ENCODE results near the gene NECAB2. TPM values are rescaled to one million over a fixed set of nuclear protein-coding genes. Genes with fewer than 3 reads are reported as not detected.

The NECAB2 gene
- polyA plus RNA-seq, 4 donors, result 0.18 to 5.9 TPM; not detected in 2

DNA sequence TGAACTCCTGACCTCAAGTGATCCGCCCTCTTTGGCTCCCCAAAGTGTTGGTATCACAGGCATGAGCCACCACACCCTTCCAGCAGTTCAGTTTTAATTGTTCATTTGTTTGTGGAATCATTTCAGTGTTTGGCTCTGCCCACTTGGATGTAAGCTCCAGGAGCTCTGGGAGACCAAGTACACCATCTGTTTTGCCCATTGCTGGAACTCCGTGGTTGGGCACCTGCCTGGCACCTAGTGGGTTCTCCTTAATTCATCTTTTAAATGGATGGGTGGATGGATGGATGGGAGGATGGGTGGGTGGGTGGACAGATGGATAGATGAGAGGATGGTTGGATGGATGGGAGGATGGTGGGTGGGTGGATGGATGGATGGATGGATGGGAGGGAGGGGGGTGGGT, 953 bp upstream of the NECAB2 start:
- Histone ChIP-seq H3K27me3 (ENCODE audit: control insufficient read depth in 3 of 3, insufficient read depth in 3 of 3, low read length in 3 of 3) (peaks cover 0 to 20% (median 4%) of the 10 kb centered on the region in 3 donors), H3K9me3 (ENCODE audit: control insufficient read depth in 2 of 2, insufficient read depth in 1 of 2, low read depth in 1 of 2, low read length in 1 of 2) (no peaks in the 10 kb centered on the region), H3K36me3 (ENCODE audit: control insufficient read depth in 3 of 3, insufficient read depth in 2 of 3, low read depth in 1 of 3, low read length in 3 of 3) (peaks cover 0 to 28% (median 7%) of the 10 kb centered on the region in 3 donors), H3K27ac (ENCODE audit: low read depth in 1 of 3, low read length in 2 of 3) (no peak overlapping the region), H3K4me3 (ENCODE audit: low read depth in 1 of 3, low read length in 3 of 3) (no peak overlapping the region), H3K4me1 (ENCODE audit: control insufficient read depth in 3 of 3, insufficient read depth in 2 of 3, low read depth in 1 of 3, low read length in 2 of 3) (no peaks in the 10 kb centered on the region)
- 34 to 77% (median 56%) methylated on average over 2 of the region's 2 CpGs for WGBS, 3 donors
- DNase-seq (no peak), FAIRE-seq (no peak)

DNA sequence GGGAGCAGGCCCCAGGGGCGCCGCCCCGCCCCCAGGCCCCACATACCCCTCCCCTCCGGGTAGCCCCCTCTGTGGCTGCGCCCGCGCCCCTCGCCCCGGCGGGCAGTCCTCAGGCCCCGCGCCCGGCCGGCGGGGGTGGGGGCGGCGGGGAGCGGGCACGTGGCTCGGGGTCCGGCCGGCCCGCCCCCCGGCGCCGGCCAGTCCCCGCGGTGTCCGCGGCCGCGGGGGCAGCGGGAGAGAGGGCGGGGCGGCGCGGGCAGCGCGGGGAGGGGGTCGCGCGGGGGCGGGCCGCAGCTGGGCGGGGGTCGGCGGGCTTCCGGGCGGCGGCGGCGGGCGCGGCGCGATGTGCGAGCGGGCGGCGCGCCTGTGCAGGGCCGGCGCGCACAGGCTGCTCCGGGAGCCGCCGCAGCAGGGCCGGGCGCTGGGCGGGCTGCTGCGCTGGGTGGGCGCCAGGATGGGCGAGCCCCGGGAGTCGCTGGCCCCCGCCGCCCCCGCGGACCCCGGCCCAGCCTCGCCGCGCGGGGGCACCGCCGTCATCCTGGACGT, 335 bp downstream of the NECAB2 start:
- H3K4me1 ChIP-seq (ENCODE audit: control insufficient read depth in 3 of 3, insufficient read depth in 2 of 3, low read depth in 1 of 3, low read length in 2 of 3), result no peaks in the 10 kb centered on the region
- FAIRE-seq (no peak), DNase-seq (no peak)
- no peak overlapping the region for H3K27ac ChIP-seq (ENCODE audit: low read depth in 1 of 3, low read length in 2 of 3)
- H3K36me3 ChIP-seq (ENCODE audit: control insufficient read depth in 3 of 3, insufficient read depth in 2 of 3, low read depth in 1 of 3, low read length in 3 of 3), result peaks cover 0 to 20% (median 7%) of the 10 kb centered on the region in 3 donors
- H3K9me3 ChIP-seq (ENCODE audit: control insufficient read depth in 2 of 2, insufficient read depth in 1 of 2, low read depth in 1 of 2, low read length in 1 of 2), result no peaks in the 10 kb centered on the region
- 0 to 1% (median 0%) methylated on average over 2 to 87 of the region's 87 CpGs for whole genome bisulfite sequencing, 3 donors
- peaks cover 0 to 20% (median 4%) of the 10 kb centered on the region in 3 donors for H3K27me3 ChIP-seq (ENCODE audit: control insufficient read depth in 3 of 3, insufficient read depth in 3 of 3, low read length in 3 of 3)
- peak overlapping the region in 1 of 3 donors; percentile 46 for H3K4me3 ChIP-seq (ENCODE audit: low read depth in 1 of 3, low read length in 3 of 3)

DNA sequence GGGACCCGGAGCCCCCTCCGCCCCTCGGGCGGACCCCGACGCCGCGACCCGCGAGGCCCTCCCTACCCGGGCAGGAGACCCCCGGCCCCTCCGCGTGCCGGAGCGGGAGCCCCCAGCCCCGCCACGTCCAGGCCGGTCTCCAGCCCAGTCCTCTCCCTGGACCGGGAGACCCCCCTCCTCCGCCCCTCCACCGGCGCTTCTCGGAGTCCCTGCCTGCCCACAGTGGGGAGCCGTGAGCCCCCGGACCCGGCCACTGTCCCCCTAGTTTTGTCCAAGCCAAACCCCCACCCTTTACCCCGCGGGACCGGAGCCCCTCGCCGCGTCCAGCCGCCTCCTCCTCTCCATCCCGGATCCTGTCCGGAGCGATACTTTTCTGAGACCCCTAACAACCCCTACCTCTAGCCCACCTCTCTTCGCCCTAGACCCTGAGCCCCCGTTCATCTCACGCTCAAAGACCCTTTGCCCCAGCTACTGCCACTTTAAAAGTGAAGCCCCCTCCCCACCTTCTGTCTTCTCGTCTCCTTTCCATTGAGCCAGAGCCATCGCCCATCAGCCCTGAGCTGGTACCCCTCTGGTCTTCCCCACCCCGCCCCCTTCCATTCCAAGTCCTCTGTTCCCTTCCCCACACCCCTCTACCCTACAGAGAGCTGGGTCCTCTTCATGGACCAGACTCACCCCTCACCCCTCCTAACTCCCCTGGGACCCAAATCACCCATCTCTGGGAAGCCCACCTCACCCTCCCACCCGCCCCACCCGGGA, 1.0 kb downstream of the NECAB2 start:
- DNase-seq (no peak), FAIRE-seq (no peak)
- WGBS, 3 donors, result 9 to 58% (median 28%) methylated on average over 22 to 45 of the region's 45 CpGs
- H3K27me3 ChIP-seq (ENCODE audit: control insufficient read depth in 3 of 3, insufficient read depth in 3 of 3, low read length in 3 of 3), result peaks cover 0 to 20% (median 4%) of the 10 kb centered on the region in 3 donors
- H3K27ac ChIP-seq (ENCODE audit: low read depth in 1 of 3, low read length in 2 of 3), result no peak overlapping the region
- H3K36me3 ChIP-seq (ENCODE audit: control insufficient read depth in 3 of 3, insufficient read depth in 2 of 3, low read depth in 1 of 3, low read length in 3 of 3), result peaks cover 0 to 16% (median 4%) of the 10 kb centered on the region in 3 donors
- H3K4me3 ChIP-seq (ENCODE audit: low read depth in 1 of 3, low read length in 3 of 3), result no peak overlapping the region
- H3K4me1 ChIP-seq (ENCODE audit: control insufficient read depth in 3 of 3, insufficient read depth in 2 of 3, low read depth in 1 of 3, low read length in 2 of 3), result no peaks in the 10 kb centered on the region
- H3K9me3 ChIP-seq (ENCODE audit: control insufficient read depth in 2 of 2, insufficient read depth in 1 of 2, low read depth in 1 of 2, low read length in 1 of 2), result no peaks in the 10 kb centered on the region

DNA sequence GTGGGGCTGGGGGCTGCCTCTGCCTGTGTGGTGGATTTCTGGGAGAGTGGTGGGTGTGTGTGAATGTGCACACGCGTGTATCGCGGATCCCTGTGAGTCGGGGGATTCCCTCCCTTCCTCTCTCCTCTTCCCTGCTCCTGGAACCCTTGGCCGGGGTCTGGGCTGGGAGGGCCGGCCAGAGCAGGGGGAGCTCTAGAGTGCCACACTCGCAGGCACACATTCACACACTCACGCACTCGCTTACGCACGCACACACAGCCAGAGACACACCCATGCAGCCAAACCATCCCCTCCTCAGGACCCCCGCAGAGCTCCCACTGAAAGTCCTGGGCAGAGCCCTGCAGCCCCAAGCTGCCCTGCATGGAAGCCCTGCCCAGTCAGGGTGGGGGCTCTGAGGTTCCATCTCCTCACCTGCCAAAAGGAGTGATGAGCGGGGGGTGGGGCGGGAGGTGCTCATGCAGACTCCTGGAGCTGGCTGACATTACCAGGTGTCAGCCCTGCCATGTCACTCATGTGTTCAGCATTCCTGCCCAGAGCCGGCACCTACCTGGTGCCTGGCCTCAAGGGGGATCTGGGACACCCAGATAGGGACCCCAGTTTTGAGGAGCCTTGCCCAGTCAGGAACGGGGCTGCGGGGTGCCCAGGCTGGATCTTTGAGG, 1.9 kb downstream of the NECAB2 start:
- Histone ChIP-seq H3K9me3 (ENCODE audit: control insufficient read depth in 2 of 2, insufficient read depth in 1 of 2, low read depth in 1 of 2, low read length in 1 of 2) (no peaks in the 10 kb centered on the region), H3K4me1 (ENCODE audit: control insufficient read depth in 3 of 3, insufficient read depth in 2 of 3, low read depth in 1 of 3, low read length in 2 of 3) (no peaks in the 10 kb centered on the region), H3K4me3 (ENCODE audit: low read depth in 1 of 3, low read length in 3 of 3) (no peak overlapping the region), H3K27me3 (ENCODE audit: control insufficient read depth in 3 of 3, insufficient read depth in 3 of 3, low read length in 3 of 3) (peaks cover 0 to 20% (median 4%) of the 10 kb centered on the region in 3 donors), H3K27ac (ENCODE audit: low read depth in 1 of 3, low read length in 2 of 3) (no peak overlapping the region), H3K36me3 (ENCODE audit: control insufficient read depth in 3 of 3, insufficient read depth in 2 of 3, low read depth in 1 of 3, low read length in 3 of 3) (peaks cover 0 to 13% (median 4%) of the 10 kb centered on the region in 3 donors)
- WGBS, 3 donors, result 62 to 86% (median 76%) methylated on average over 17 to 18 of the region's 18 CpGs
- FAIRE-seq (no peak), DNase-seq (no peak)

DNA sequence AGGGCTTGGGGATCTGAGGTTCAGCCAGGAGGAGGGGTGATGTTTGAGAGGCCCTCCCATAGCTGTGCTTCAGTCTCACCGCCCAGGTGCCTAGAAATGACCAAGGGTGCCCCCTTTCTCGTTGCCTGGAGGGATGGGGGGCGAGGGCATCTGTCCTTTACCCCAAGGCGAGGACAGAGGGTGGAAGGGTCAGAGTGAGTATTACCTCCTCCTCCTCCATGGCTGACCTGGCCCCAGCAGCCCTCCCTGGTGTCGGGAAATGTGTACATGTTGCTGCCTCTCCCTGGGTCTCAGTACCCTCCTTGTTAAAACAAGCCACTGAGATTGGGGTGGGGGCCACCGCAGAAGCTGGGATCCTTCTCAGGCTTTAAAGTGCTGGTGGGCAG, 2.4 kb downstream of the NECAB2 start:
- no peak for FAIRE-seq
- H3K4me1 ChIP-seq (ENCODE audit: control insufficient read depth in 3 of 3, insufficient read depth in 2 of 3, low read depth in 1 of 3, low read length in 2 of 3), result no peaks in the 10 kb centered on the region
- peaks cover 0 to 20% (median 4%) of the 10 kb centered on the region in 3 donors for H3K27me3 ChIP-seq (ENCODE audit: control insufficient read depth in 3 of 3, insufficient read depth in 3 of 3, low read length in 3 of 3)
- no peak overlapping the region for H3K27ac ChIP-seq (ENCODE audit: low read depth in 1 of 3, low read length in 2 of 3)
- WGBS, 3 donors, result 75 to 79% (median 78%) methylated on average over 6 of the region's 6 CpGs
- peaks cover 0 to 8% (median 4%) of the 10 kb centered on the region in 3 donors for H3K36me3 ChIP-seq (ENCODE audit: control insufficient read depth in 3 of 3, insufficient read depth in 2 of 3, low read depth in 1 of 3, low read length in 3 of 3)
- H3K4me3 ChIP-seq (ENCODE audit: low read depth in 1 of 3, low read length in 3 of 3), result no peak overlapping the region
- no peak for DNase-seq
- no peaks in the 10 kb centered on the region for H3K9me3 ChIP-seq (ENCODE audit: control insufficient read depth in 2 of 2, insufficient read depth in 1 of 2, low read depth in 1 of 2, low read length in 1 of 2)

DNA sequence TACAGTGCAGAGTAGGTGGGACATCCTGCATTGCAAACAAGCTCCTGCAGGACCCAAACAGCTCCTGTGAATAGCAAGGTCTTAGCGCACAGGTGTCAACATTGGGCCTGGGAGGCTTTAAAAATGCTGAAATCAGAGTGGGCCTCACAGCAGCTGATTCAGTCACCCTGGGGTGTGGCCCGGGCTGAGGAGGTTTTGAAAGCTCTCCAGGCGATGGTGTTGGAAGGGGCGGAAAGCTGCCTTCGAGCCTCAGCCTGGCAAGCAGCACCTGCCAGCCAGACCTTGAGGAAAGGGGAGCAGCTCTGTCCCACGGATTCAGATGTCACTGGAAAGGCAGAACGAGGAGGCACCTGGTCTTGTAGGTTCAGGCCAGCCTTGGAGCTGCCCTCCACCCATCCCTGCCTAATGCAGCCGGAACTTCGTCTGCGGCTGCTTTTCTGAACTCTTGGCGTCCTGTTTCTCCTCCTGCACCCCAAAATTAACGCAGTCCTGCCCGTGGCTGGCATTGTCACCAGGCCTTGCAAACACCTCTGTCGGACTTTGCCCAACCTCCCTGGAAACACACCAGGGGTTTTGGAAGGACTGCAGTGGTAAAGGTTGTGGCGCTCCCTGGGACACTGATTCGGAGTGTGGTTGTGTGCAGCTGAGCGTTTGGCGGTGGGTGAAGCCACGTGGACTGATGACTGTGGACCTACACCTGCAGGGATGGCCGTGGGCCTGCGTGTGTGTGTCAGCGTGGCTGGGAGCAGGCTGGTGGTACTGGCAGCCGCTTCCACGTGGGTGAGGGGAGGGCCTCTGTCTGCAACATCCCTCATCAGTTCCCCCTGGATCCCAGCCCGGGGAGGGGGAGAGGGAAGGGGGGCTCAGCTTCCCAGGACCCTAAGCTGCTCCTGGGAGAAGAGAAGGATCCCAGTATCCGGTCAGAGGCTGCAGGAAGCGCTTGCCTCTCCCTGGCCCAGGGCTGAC, 3.4 kb downstream of the NECAB2 start:
- peaks cover 0 to 20% (median 4%) of the 10 kb centered on the region in 3 donors for H3K27me3 ChIP-seq (ENCODE audit: control insufficient read depth in 3 of 3, insufficient read depth in 3 of 3, low read length in 3 of 3)
- H3K9me3 ChIP-seq (ENCODE audit: control insufficient read depth in 2 of 2, insufficient read depth in 1 of 2, low read depth in 1 of 2, low read length in 1 of 2), result no peaks in the 10 kb centered on the region
- H3K27ac ChIP-seq (ENCODE audit: low read depth in 1 of 3, low read length in 2 of 3), result no peak overlapping the region
- DNase-seq (peak in 1 of 2 donors; percentile 54), FAIRE-seq (no peak)
- H3K4me3 ChIP-seq (ENCODE audit: low read depth in 1 of 3, low read length in 3 of 3), result no peak overlapping the region
- no peaks in the 10 kb centered on the region for H3K36me3 ChIP-seq (ENCODE audit: control insufficient read depth in 3 of 3, insufficient read depth in 2 of 3, low read depth in 1 of 3, low read length in 3 of 3)
- no peaks in the 10 kb centered on the region for H3K4me1 ChIP-seq (ENCODE audit: control insufficient read depth in 3 of 3, insufficient read depth in 2 of 3, low read depth in 1 of 3, low read length in 2 of 3)
- 22 to 56% (median 41%) methylated on average over 27 of the region's 27 CpGs for WGBS, 3 donors

DNA sequence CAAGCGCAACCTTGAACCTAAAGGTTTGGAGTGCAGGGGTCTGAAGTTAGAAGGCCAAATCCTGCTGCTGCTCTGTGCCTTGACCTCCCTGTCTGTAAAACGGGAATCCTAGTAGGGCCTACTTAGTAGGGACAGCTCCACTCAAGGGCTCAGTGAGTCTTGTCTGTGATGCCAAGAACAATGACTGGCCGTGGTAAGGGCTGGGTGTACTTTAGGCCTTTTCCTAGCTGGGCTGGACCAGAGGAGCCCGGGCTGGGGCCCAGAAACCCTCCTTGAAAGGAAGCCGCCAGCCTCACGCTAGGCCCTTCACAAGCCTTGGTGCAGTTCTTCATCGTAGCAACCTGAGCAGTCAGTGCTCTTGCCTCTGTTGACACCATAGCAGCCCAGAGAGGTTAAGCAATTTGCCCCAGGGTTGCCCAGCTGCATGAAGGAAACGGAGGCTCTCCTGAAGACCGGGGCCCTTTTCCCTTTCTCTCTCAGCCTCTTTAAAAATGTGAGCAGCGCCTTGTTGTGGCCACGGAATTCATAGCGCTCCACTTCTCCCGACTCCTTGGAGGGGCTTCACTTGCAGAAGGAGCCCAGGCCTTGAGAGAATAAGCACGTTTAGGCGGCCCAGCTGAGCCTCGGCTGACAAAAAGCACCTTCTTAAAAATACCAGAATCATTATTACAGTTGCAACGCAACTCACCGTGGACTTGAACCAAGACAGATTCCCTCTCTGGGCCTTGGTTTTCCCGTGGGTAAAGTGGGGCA, 4.4 kb downstream of the NECAB2 start:
- Histone ChIP-seq H3K4me1 (ENCODE audit: control insufficient read depth in 3 of 3, insufficient read depth in 2 of 3, low read depth in 1 of 3, low read length in 2 of 3) (no peaks in the 10 kb centered on the region), H3K27ac (ENCODE audit: low read depth in 1 of 3, low read length in 2 of 3) (no peak overlapping the region), H3K4me3 (ENCODE audit: low read depth in 1 of 3, low read length in 3 of 3) (no peak overlapping the region), H3K9me3 (ENCODE audit: control insufficient read depth in 2 of 2, insufficient read depth in 1 of 2, low read depth in 1 of 2, low read length in 1 of 2) (no peaks in the 10 kb centered on the region), H3K27me3 (ENCODE audit: control insufficient read depth in 3 of 3, insufficient read depth in 3 of 3, low read length in 3 of 3) (peaks cover 0 to 20% (median 4%) of the 10 kb centered on the region in 3 donors), H3K36me3 (ENCODE audit: control insufficient read depth in 3 of 3, insufficient read depth in 2 of 3, low read depth in 1 of 3, low read length in 3 of 3) (no peaks in the 10 kb centered on the region)
- no peak for FAIRE-seq
- WGBS, 3 donors, result 82 to 90% (median 84%) methylated on average over 19 of the region's 19 CpGs
- no peak for DNase-seq
